Measurements from ENCODE around the gene PTPRB.

PTPRB gene

DNA sequence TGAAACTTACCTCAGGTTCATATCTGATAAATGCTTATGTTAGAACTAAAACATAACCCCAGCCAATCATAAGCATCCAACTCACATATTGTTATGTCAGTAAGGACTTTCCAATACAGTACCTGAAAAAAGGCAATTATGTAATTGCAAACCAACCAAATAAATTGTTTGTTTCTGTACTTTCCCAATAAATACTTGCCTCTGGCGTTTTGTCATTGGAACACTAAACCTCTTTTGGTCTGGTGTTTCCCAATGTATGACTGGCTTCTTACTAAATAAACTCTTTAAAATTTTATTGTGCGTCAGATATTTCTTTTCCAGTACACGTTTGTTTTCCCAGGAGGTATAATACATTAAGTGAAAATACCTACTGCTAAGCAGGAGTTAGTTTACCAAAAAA lies 6.7 kb upstream of the PTPRB start:
- no peak for DNase-seq (ENCODE audit: low spot score)

GRCh38 chr12:70641691-70642090 lies 4.5 kb upstream of the PTPRB start:
- DNase-seq (ENCODE audit: low spot score) = no peak

DNA sequence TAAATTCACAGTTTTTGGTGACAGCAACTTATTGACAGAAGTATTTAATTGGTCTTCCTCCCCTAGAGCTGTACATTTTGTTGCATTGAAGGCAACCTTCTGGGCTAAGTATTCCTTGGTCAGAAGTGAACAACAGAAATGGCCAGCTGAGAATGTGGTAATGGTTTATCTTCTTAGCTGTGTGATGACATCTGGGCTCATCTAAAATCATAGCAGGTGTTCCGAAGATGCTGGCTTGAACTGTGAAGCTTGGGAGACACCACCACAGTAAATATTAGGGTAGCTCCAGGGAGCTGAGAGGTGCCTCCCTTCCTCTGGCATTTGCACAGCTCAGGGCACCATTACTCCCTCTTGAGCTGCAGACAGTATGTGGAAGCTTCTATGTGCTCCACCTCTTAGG lies 3.7 kb upstream of the PTPRB start:
- no peak for DNase-seq (ENCODE audit: low spot score)

DNA sequence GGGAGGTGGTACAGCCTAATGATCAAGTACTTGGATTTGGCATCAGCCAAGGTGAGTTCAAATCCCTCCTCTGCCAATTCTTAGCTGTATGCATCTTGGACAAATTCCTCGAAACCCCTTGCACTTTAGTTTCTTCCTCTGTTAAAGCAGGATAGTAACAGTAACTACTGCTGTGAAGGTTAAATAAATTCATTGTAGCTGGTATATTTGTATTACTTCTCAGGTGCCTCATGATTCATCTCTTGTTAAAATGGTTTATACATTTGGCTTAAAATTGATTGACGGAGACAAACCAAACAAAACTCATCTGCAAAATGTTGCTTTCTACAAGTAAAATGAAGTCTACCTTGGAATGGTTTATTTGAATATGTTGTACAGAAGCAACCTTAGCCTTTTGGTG lies 2.3 kb upstream of the PTPRB start:
- DNase-seq (ENCODE audit: low spot score) = no peak

DNA sequence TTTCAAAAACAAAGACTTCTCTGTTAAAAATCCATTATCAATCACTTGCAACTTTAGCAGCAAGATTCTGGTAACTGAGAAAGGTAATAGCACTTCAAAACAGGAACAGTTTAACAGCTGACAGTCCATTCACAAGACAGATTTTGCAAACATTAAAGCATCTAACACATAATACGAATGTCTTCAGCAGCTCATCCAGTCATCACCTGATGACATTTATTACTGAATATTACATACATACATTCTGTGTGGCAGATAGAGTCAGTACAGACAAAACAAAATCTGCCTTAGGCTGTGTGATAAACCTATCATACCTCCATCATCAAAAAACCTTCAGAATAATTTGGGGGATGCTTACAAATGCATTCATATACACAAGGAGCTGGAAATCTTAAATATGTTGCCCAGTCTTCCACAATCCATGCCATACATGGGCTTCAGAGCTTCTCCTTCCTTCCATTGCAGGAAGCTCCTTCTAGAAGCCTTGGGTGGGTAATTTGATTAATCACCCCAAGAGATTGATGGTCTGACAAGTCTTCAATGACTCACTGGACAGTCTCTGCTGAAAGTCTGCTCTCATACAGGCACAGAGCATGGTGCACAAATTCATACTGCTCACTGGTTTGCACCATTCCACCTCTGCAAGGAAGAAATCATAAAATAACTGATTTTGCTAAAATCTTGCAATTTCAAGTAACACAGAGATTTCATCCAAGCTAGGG lies 1.6 kb upstream of the PTPRB start:
- no peak for DNase-seq (ENCODE audit: low spot score)

DNA sequence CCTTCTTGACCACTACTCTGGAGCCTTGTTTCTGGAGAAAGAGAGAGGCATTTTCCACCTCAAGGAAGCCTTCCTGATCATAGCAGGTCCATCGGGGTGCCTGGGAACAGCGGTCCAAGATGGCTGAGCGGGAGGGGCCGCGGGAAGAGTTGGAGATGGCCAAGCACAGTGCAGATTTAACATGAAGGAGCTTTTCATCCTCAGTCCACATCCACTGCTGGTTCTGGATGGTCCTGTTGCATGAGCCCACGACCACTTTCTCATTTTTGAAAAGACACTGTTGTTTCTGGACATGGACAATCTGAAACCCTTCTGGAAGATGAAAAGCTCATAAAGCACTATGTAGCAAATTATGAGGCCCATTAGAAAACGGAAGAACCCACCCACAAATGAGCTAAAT lies 1.5 kb downstream of the PTPRB start:
- DNase-seq (ENCODE audit: low spot score) = no peak

- DNase-seq (ENCODE audit: low spot score) = no peak
These were observed 8.3 kb downstream of the PTPRB start for GRCh38 chr12:70628701-70629480.

DNA sequence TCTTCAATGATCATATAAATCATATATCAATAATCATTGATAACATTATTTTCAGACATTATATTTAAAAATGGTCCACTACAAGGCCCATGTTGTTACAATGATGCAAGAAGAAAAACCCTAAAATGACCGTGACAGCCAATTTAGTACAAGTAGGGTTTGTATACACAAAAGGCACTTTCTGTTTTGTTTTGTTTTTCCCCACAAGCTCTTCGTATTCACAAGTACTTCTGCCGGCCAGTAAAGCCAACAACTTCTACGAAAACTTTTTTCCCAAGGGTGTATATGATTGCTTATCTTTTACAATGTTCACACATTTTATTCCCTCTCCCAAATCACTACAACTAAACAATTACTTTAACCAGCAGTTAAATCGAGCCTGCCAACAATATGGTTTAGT lies 9.6 kb downstream of the PTPRB start:
- no peak for DNase-seq (ENCODE audit: low spot score)

GRCh38 chr12:70626180-70626579 lies 11.0 kb downstream of the PTPRB start:
- DNase-seq (ENCODE audit: low spot score) = no peak

- no peak for DNase-seq (ENCODE audit: low spot score)
These were observed 17.6 kb downstream of the PTPRB start for GRCh38 chr12:70619471-70620152.

DNA sequence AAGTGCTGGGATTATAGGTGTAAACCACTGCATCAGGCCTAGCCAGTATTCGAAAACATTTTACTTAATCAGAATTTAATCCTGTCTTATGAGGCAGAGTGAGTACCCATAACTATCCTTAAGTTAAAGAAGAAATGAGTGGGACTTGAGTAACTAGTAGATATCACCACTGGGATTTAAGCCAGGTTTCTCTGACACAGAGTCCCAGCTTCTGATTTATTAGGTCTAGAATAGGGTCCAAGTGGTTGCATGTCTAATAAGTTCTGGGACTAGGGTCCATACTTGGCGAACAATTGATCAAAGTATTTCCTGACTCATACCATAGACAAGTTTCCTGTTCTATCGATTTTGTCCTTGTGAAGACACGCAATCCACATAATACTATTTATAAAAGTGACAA lies 18.9 kb downstream of the PTPRB start:
- no peak for DNase-seq (ENCODE audit: low spot score)

DNA sequence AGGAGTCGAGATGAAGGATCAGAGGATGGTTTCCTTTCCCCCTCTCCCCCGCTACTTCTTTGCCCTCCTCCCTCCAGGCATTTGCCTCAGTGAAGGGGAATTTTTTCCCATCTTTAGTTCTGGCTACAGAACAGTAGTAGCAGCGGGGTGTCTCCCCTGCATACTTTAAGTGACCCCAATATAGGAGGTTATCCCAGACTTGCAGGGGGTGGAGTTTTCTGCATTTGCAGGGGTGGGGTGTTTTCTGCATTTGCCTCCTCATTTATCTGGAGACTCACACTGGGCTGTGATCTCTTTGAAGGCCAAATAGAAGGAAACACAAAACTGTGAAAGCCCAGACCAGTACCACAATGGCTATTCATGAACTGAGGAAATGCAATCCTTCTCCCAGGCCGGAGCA lies 19.8 kb downstream of the PTPRB start:
- no peak for DNase-seq (ENCODE audit: low spot score)

- no peak for DNase-seq (ENCODE audit: low spot score)
These were observed 21.9 kb downstream of the PTPRB start for GRCh38 chr12:70615174-70615866.

GRCh38 chr12:70609739-70610491 lies 27.3 kb downstream of the PTPRB start:
- DNase-seq (ENCODE audit: low spot score) = peak; percentile 62

DNA sequence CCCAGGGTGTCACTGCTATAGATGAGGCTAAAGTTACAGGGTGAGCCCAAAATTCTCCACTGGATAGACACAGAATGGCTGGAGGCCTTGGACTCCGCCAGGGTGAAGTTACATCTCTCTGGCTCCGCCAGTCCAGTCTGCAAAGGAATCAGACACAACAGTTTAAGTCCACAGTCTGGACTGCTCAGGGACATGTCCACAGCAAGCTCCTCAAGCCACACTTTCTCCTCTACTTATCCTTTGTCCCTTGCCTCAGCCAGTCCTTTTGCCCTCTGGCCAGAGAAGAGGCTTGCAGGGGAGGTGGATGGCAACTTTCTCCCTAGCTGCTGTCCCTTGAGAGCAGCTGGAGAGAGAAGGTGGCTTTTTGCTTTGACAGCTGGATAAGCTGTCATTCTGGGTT lies 28.0 kb downstream of the PTPRB start:
- DNase-seq (ENCODE audit: low spot score) = peak; percentile 48

- no peak for DNase-seq (ENCODE audit: low spot score)
These were observed 29.0 kb downstream of the PTPRB start for GRCh38 chr12:70608184-70608583.

DNA sequence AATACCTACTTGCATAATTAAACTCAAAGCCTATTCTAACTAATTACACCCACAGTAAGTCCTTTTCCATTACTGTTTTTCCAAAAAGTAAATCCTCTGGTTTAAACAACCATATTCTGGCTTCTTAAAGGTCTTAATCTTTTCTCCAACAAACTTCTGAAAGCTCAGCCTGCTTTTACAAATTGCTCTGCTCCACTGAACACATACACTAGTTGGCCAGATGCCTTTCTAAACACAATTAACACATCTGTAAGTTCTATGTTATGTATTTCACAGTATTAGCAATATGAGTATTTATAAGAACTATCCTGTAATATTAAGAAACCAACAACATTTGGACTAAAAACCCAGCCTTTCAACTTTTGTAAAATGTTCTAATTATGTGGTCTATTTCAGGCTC lies 30.1 kb downstream of the PTPRB start:
- no peak for DNase-seq (ENCODE audit: low spot score)

- no peak for DNase-seq (ENCODE audit: low spot score)
These were observed 31.3 kb downstream of the PTPRB start for GRCh38 chr12:70605976-70606375.

DNA sequence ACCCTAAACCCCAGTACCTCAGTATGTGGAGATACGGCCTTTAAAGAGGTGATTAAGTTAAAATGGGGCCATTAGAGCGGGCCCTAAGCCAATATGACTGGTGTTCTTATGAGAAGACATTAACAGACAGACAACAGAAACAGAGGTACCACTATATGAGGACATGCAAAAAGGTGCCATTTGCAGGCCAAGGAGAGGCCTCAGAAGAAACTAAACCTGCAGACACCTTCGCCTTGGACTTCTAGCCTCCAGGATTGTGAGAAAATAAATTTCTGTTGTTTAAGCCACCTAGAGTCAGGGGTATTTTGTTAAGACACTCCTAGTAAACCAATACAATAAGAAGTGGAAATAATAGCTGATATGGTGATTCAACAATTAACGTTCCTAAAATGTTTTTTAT lies 32.6 kb downstream of the PTPRB start:
- no peak for DNase-seq (ENCODE audit: low spot score)

- DNase-seq (ENCODE audit: low spot score) = no peak
These were observed 34.2 kb downstream of the PTPRB start for GRCh38 chr12:70603044-70603443.

DNA sequence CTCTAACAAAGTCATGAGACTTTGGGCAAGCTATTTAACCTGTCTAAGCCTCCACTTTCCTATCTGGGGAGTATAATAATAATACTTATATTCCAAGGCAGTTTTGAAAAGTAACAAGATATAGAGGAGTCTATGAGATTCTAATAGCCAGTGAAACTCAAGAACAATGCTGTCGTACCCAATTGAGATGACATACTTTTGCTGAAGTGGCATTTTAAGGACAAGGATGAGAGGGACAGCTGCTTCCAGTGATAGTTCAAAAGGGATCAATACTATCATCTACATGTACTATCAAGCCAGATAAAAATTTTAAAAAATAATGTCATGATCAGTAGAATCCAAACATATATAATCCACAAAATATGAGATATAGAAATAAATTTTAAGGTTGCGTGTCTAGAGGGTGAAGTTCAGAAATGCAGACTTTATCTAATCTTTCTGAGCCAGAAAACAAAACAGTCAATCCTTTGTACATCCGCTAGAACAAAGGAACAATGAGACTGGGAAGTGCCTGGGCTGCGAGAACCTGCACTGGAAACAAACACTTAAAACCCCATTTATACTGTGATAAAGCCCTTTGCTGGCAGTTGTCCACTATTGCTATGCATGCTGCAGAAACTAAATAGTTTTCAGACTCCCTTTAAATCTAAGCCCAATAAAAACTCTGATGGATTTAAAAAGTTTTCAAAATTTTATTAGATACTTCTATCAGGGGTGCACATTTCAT lies 38.6 kb downstream of the PTPRB start:
- no peak for DNase-seq (ENCODE audit: low spot score)
